Type B pancreatic cell (in vitro differentiated cells): ENCODE measurements around the gene APOB. TPM values are rescaled to one million over a fixed set of nuclear protein-coding genes. Genes with fewer than 3 reads are reported as not detected.

Experiments used
- DNase-seq: peaks from one replicate; pipeline ENCODE4 v3.0.0; 2021; ENCODE audit warnings: mixed read lengths; ENCODE audit not compliant: unreplicated experiment; ENCODE audit errors: extremely low spot score
- H3K27ac Mint-ChIP-seq: 2 replicates; pipeline ENCODE4 v1.8.0; 2021; ENCODE audit warnings: mild to moderate bottlenecking, mixed read lengths
- H3K27me3 Mint-ChIP-seq: 2 replicates; pipeline ENCODE4 v1.8.0; 2021; ENCODE audit warnings: mixed read lengths
- H3K36me3 Mint-ChIP-seq: 2 replicates; pipeline ENCODE4 v1.8.0; 2021; ENCODE audit warnings: mixed read lengths
- H3K4me1 Mint-ChIP-seq: one replicate; pipeline ENCODE4 v1.8.0; 2021; ENCODE audit warnings: mixed read lengths; ENCODE audit not compliant: unreplicated experiment
- H3K4me3 Mint-ChIP-seq: 2 replicates; pipeline ENCODE4 v1.8.0; 2021; ENCODE audit warnings: mild to moderate bottlenecking, mixed read lengths
- H3K9me3 Mint-ChIP-seq: 2 replicates; pipeline ENCODE4 v1.8.0; 2021; ENCODE audit warnings: mixed read lengths
- total RNA-seq: library from RNA; stranded (reverse); gene quantifications from 2 replicates; pipeline ENCODE4 v1.2.1, GENCODE V29; 2021; ENCODE audit warnings: low replicate concordance
- TF ChIP-seq, protein P1 (sequence below): fragments of 200-600 bp; sonication (generic); conservative IDR thresholded peaks from 2 replicates; pipeline ENCODE4 v1.5.0; 2021; ENCODE audit warnings: antibody characterized with exemption, mild to moderate bottlenecking

The APOB gene
- total RNA-seq, 1 donor from 2014 or later, result 19.6 TPM

DNA sequence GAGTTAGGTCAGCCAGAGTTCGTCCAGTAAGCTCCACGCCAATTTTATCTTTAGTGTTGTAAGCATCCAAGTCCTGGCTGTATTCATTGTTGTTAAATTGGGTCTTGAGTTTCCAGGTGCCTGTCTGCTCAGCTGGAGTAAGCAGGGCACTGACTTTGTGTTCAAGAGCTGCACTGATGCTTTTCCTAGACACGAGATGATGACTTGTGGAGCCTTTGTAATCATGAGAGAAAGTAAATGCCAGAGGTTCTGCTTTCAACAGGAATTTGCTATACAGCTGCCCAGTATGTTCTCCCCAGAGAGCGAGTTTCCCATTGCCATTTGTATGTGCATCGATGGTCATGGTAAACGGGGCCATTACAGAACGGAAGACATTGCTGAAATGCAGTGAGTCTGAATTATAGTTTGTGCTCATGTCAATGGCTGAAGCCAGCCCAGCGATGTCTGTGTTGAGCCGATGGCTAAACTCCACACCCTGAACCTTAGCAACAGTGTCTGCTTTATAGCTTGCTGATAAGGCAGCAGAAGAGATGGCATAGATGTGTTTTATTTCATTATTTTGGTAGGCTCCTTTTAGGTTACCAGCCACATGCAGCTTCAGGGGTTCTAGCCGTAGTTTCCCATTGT is 32.9 kb downstream of the APOB start:
- TF ChIP-seq, protein P1, sequence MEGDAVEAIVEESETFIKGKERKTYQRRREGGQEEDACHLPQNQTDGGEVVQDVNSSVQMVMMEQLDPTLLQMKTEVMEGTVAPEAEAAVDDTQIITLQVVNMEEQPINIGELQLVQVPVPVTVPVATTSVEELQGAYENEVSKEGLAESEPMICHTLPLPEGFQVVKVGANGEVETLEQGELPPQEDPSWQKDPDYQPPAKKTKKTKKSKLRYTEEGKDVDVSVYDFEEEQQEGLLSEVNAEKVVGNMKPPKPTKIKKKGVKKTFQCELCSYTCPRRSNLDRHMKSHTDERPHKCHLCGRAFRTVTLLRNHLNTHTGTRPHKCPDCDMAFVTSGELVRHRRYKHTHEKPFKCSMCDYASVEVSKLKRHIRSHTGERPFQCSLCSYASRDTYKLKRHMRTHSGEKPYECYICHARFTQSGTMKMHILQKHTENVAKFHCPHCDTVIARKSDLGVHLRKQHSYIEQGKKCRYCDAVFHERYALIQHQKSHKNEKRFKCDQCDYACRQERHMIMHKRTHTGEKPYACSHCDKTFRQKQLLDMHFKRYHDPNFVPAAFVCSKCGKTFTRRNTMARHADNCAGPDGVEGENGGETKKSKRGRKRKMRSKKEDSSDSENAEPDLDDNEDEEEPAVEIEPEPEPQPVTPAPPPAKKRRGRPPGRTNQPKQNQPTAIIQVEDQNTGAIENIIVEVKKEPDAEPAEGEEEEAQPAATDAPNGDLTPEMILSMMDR, result no peak
- H3K27me3 Mint-ChIP-seq, result peaks cover 5% of the 10 kb centered on the region

DNA sequence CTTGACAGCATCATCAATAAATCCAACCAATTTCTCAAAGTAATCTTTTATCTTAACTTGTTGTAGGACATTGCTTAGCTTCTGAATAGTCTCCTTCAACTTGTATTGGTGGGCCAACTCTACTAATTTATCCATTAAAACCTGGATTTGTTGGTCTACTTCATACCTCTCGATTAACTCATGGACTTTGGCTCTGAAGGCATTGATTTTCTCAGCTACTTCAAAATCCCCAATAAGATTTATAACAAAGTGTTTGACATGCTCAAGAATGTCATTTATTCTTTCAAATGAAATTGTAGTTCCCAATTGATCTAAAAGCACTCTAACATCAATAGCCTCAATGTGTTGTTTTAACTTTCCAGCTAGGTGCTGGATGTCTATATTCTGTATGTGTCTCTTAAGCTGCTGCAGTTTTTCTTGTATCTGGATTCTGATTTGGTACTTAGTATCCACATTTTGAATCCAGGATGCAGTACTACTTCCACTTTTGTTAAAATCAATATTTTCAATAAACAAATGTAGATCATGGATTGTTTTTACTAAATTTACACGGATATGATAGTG is 34.1 kb downstream of the APOB start:
- DNase-seq, result no peak
- Mint-ChIP-seq H3K36me3 (no peaks in the 10 kb centered on the region), H3K4me3 (no peak overlapping the region), H3K4me1 (peaks cover 4% of the 10 kb centered on the region), H3K27me3 (peaks cover 5% of the 10 kb centered on the region), H3K27ac (no peak overlapping the region), H3K9me3 (no peaks in the 10 kb centered on the region)
- TF ChIP-seq, protein P1, result no peak

More for the DNA sequence above, 32.9 kb downstream of the APOB start:
- no peaks in the 10 kb centered on the region for H3K36me3 Mint-ChIP-seq
- H3K4me1 Mint-ChIP-seq, result peaks cover 4% of the 10 kb centered on the region
- DNase-seq, result no peak
- no peaks in the 10 kb centered on the region for H3K9me3 Mint-ChIP-seq
- H3K27ac Mint-ChIP-seq, result no peak overlapping the region
- no peak overlapping the region for H3K4me3 Mint-ChIP-seq

DNA sequence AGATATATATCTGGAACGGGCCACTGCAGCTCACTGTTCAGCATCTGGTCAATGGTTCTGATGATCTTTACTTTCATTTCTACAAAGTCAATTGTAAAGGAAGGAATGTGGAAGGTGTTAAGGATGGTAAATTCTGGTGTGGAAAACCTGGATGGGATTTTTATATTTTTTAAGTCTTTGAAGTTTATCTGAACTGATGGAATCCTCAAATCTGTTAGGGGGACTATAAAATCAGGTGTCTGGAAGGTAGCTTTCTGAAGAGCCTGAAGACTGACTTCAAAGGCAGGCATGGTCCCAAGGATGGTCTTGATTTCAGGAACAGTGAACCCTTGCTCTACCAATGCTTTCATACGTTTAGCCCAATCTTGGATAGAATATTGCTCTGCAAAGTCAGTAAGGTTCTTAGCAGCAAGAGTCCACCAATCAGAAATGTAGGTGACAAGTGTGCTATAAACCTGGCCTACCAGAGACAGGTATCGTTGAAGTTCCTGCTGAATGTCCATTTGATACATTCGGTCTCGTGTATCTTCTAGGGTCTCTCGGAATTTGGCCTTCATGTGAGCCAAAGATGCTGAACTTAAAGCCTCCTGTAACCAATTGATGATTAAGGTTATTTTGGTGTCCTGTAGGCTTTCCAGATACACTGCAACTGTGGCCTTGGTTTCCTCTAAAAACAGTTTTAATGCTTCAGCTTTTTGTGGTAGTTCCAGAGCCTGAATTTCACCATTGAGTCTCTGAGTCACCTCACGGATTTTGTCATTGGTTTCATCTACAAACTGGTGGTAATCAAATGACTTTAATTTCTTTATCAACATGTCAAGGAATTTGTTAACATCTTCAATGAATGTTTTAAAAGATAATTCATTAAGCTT is 34.8 kb downstream of the APOB start:
- H3K27ac Mint-ChIP-seq, result no peak overlapping the region
- H3K27me3 Mint-ChIP-seq, result peaks cover 5% of the 10 kb centered on the region
- TF ChIP-seq, protein P1, result no peak
- no peak overlapping the region for H3K4me3 Mint-ChIP-seq
- no peak for DNase-seq
- H3K9me3 Mint-ChIP-seq, result no peaks in the 10 kb centered on the region
- H3K4me1 Mint-ChIP-seq, result peaks cover 4% of the 10 kb centered on the region
- H3K36me3 Mint-ChIP-seq, result no peaks in the 10 kb centered on the region

DNA sequence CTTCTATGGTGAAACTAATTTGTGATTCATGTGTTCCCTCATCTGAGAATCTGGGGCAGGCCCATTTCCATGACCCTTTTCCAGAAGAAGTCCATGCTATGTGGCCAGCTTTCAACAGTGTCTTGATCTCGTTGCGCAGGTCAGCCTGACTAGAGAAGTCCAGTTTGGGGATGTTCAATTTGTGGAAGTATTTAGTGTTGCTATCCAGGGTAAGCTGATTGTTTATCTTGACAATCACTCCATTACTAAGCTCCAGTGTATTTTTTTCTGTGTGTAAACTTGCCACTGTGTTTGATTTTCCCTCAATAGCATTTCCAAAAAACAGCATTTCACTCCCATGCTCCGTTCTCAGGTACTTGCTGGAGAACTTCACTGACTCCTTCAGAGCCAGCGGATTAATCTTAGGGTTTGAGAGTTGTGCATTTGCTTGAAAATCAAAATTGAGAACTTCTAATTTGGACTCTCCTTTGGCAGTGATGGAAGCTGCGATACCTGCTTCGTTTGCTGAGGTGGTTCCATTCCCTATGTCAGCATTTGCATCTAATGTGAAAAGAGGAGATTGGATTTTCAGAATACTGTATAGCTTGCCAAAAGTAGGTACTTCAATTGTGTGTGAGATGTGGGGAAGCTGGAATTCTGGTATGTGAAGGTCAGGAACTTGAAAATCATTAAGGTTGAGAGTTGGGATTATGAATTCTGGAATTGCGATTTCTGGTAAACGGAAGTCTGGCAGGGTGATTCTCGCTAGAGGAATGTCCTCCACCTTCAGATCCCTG is 35.7 kb downstream of the APOB start:
- TF ChIP-seq, protein P1, result no peak
- no peaks in the 10 kb centered on the region for H3K9me3 Mint-ChIP-seq
- H3K27me3 Mint-ChIP-seq, result peaks cover 5% of the 10 kb centered on the region
- no peak overlapping the region for H3K4me3 Mint-ChIP-seq
- DNase-seq, result no peak
- no peak overlapping the region for H3K27ac Mint-ChIP-seq
- H3K36me3 Mint-ChIP-seq, result no peaks in the 10 kb centered on the region
- H3K4me1 Mint-ChIP-seq, result peaks cover 4% of the 10 kb centered on the region

DNA sequence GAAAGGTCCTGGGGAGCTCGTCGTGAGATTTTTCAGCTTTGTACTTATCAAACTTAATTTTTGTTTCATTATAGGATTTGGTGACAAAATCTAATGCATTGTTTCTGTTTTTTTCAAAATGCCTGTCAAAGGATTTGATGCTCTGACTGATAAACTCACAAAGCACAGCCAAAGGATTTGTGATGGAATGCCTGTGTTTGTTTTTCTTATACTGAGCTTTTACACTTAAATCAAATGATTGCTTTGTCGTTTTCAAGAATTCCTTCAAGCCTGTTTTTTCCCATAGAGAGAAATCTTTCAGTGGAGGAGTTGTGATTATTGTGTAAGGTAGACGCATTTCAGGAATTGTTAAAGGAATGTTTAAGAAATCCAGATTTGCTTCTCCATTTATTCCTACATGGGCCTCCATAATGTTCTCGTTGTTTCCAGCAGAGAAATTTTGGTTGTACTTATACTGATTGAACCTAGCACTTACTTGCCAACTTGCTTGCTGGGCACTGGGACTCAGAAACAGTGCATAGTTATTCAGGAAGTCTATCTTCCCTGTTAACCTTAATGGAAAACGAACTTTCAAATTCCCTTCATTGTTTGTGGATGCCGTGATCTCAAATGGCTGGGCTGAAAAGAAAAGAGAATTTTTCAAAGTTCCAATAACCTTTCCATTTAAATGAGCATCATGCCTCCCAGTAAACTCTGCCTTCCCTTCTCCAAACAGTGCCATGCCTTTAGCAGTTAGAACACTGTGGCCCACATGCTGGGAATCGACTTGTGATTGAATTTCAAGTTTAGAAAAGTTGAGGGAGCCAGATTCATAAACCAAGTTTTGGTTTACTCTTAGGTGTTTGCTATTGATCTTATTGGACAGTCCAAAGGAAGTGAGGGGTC is 36.5 kb downstream of the APOB start:
- Mint-ChIP-seq H3K4me3 (no peak overlapping the region), H3K27ac (no peak overlapping the region), H3K27me3 (peaks cover 5% of the 10 kb centered on the region), H3K9me3 (no peaks in the 10 kb centered on the region), H3K36me3 (no peaks in the 10 kb centered on the region), H3K4me1 (peaks cover 4% of the 10 kb centered on the region)
- TF ChIP-seq, protein P1, result no peak
- DNase-seq, result no peak
